ENCODE results near the gene TK2. TPM values are rescaled to one million over a fixed set of nuclear protein-coding genes. Genes with fewer than 3 reads are reported as not detected.

Gene TK2
- total and polyA plus RNA-seq, 7 donors, result 9.6 to 32.7 (median 17.6) TPM

- 87% methylated on average over 15 of the region's 15 CpGs for WGBS, 2 donors
- Histone ChIP-seq H3K9me3 (no peaks in the 10 kb centered on the region), H3K36me3 (peaks cover 0 to 8% (median 0%) of the 10 kb centered on the region in 4 donors), H3K4me3 (no peak overlapping the region), H3K27ac (no peak overlapping the region), H3K27me3 (no peaks in the 10 kb centered on the region), H3K4me1 (peaks cover 0 to 14% (median 12%) of the 10 kb centered on the region in 4 donors)
- intact Hi-C loops (cut with DNase I), result loop anchor here (2.0 kb wide), 1 partner anchor 64 kb away; no protein-coding TSS in a partner anchor
- TF ChIP-seq, protein P1, sequence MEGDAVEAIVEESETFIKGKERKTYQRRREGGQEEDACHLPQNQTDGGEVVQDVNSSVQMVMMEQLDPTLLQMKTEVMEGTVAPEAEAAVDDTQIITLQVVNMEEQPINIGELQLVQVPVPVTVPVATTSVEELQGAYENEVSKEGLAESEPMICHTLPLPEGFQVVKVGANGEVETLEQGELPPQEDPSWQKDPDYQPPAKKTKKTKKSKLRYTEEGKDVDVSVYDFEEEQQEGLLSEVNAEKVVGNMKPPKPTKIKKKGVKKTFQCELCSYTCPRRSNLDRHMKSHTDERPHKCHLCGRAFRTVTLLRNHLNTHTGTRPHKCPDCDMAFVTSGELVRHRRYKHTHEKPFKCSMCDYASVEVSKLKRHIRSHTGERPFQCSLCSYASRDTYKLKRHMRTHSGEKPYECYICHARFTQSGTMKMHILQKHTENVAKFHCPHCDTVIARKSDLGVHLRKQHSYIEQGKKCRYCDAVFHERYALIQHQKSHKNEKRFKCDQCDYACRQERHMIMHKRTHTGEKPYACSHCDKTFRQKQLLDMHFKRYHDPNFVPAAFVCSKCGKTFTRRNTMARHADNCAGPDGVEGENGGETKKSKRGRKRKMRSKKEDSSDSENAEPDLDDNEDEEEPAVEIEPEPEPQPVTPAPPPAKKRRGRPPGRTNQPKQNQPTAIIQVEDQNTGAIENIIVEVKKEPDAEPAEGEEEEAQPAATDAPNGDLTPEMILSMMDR (IDR thresholded peaks at IDR 0.05), result no peak
- TF ChIP-seq EP300 (IDR thresholded peaks at IDR 0.05) (no peak), POLR2AphosphoS5 (IDR thresholded peaks at IDR 0.05) (no peak), POLR2A (IDR thresholded peaks at IDR 0.05) (no peak)
- no peak for DNase-seq
These were observed 65.3 kb downstream of the TK2 start for GRCh38 chr16:66484453-66485213.

DNA sequence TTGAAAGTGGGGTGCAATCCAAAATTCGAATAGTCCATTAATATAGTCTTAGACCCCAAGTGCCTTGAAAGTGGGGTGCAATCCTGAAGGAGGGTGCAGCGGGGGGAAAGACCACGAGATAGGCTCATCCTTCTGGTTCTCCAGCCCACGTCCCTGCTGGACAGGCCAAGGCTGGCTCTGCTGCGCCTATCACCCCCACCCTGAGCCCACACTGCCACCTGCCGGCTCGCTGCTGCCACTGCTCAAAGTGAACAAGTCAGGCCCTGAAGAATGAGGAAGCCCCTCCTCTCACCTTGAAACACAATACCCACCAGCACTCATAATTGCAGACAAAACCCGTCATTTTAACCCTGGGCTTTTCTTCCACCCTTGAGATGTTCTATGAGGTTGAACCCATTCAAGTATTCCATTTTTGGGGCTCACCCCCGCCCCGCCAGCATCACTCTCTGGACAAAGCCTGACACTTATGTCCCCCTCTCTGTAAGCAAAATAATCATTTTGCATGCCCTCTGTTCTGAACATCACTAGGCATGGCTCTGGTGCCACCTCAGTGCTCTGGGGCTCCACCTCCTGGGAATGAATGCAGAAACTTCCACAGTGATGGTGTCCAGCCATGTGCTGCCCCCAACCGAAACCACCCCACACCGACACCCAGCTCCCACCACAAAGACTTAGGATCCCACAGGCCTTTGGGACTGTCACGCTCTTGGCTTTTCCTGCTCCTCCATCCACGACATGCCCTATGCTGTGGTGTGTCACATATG is 66.1 kb downstream of the TK2 start:
- no peak overlapping the region for H3K4me3 ChIP-seq
- no peak overlapping the region for H3K27ac ChIP-seq
- no peaks in the 10 kb centered on the region for H3K9me3 ChIP-seq
- DNase-seq, result peak; percentile 80
- no peaks in the 10 kb centered on the region for H3K27me3 ChIP-seq
- peaks cover 0 to 8% (median 0%) of the 10 kb centered on the region in 4 donors for H3K36me3 ChIP-seq
- intact Hi-C loops (cut with DNase I), result loop anchor here (1.0 to 2.0 kb wide), 2 partner anchors 65 to 78 kb away; no protein-coding TSS in a partner anchor
- TF ChIP-seq, protein P1 (IDR thresholded peaks at IDR 0.05), result peak; percentile 65 to 90 (median 85)
- TF ChIP-seq EP300 (IDR thresholded peaks at IDR 0.05), result no peak
- no peak for TF ChIP-seq POLR2AphosphoS5 (IDR thresholded peaks at IDR 0.05)
- no peak for TF ChIP-seq POLR2A (IDR thresholded peaks at IDR 0.05)
- H3K4me1 ChIP-seq, result peaks cover 0 to 14% (median 12%) of the 10 kb centered on the region in 4 donors
- 41 to 44% methylated on average over 14 of the region's 14 CpGs for WGBS, 2 donors

- peaks cover 0 to 8% (median 0%) of the 10 kb centered on the region in 4 donors for H3K36me3 ChIP-seq
- H3K9me3 ChIP-seq, result no peaks in the 10 kb centered on the region
- peaks cover 0 to 10% (median 6%) of the 10 kb centered on the region in 4 donors for H3K4me1 ChIP-seq
- H3K4me3 ChIP-seq, result no peak overlapping the region
- DNase-seq, result no peak
- 69 to 77% methylated on average over 7 of the region's 7 CpGs for WGBS, 2 donors
- TF ChIP-seq, protein P1 (IDR thresholded peaks at IDR 0.05), result no peak
- TF ChIP-seq POLR2AphosphoS5 (IDR thresholded peaks at IDR 0.05), result no peak
- TF ChIP-seq POLR2A (IDR thresholded peaks at IDR 0.05), result no peak
- no peak for TF ChIP-seq EP300 (IDR thresholded peaks at IDR 0.05)
- no peak overlapping the region for H3K27ac ChIP-seq
- intact Hi-C loops (cut with DNase I), result no loop called here
- peaks cover 0 to 7% (median 0%) of the 10 kb centered on the region in 3 donors for H3K27me3 ChIP-seq
These were observed 68.0 kb downstream of the TK2 start for GRCh38 chr16:66481943-66482390.

GRCh38 chr16:66481081-66481942 is 68.6 kb downstream of the TK2 start:
- no peak overlapping the region for H3K27ac ChIP-seq
- TF ChIP-seq POLR2A (IDR thresholded peaks at IDR 0.05), result no peak
- no peak for TF ChIP-seq EP300 (IDR thresholded peaks at IDR 0.05)
- no peak for TF ChIP-seq POLR2AphosphoS5 (IDR thresholded peaks at IDR 0.05)
- TF ChIP-seq, protein P1 (IDR thresholded peaks at IDR 0.05), result no peak
- intact Hi-C loops (cut with DNase I), result no loop called here
- DNase-seq, result peak; percentile 61
- H3K9me3 ChIP-seq, result no peaks in the 10 kb centered on the region
- H3K4me1 ChIP-seq, result peaks cover 0 to 4% (median under 1%) of the 10 kb centered on the region in 4 donors
- H3K36me3 ChIP-seq, result peaks cover 0 to 8% (median 0%) of the 10 kb centered on the region in 4 donors
- H3K27me3 ChIP-seq, result peaks cover 0 to 13% (median 0%) of the 10 kb centered on the region in 3 donors
- WGBS, 2 donors, result 90 to 91% methylated on average over 25 of the region's 25 CpGs
- H3K4me3 ChIP-seq, result no peak overlapping the region
